ENCODE results near the gene MRPL12. TPM values are rescaled to one million over a fixed set of nuclear protein-coding genes. Genes with fewer than 3 reads are reported as not detected.

MRPL12 gene
- total RNA-seq, 8 experiments from 2014 or later = 17.0 to 155 (median 39.6) TPM

DNA sequence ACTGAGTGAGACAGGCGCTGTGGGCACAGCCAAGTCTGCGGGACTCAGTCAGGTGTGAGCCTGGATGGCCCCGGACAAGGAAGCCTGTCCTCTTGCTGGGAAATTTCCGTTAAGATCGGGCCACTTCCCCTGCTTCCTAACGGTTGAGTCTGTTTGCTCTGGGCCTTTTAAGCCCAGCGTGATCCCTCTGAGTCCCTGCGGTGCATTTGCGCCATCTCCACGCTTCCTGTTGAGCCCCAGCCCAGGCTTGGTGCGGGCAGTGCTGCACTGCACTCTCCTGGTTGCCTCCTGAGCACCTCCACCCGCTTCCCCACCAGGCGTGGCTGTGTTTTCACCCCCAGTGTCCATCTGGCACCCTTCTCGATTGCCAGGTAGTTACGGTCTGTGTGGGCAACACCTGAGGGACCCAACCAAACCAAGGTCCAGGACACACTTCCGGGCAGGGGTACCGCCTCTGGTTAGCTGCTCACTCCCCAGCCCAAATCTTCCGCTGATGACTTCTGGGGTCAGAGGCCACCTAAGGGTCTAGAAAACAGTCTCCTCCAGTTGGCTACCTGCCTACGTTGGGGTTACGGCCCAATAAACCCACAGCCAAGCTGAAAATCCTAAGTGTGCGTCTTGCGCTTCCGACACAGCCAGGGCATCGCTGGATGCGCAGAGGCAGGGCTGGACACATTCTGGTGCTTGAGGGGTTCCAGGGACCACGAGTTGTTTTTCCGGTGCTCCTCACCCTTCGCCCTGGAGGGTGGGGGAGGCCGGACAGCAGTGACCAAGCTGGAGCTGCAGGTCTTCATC lies 7.5 kb downstream of the MRPL12 start:
- peak overlapping the region in 2 of 5 donors; percentile 75 to 87 for H3K4me3 ChIP-seq
- H3K27ac ChIP-seq = peak overlapping the region in 1 of 2 donors; percentile 77
- ATAC-seq (replicated peaks in 6 of 8) = peak in 1 of 8 experiments; percentile 1
- WGBS, 10 experiments = 0 to 39% (median 15%) methylated on average over 1 to 12 of the region's 29 CpGs; no CpG with 5 or more reads in 3 of the 10 experiments
- in situ Hi-C loops (cut with MboI; ENCODE audit: low pct_unique_long_range_greater_than_20kb in 2 of 9, low sequenced_read_pairs in 9 of 9, unreplicated experiment in 9 of 9) = no loop called here
- H3K4me1 ChIP-seq (replicated peaks in 1 of 2) = peaks cover 27 to 30% of the 10 kb centered on the region in 2 donors

- in situ Hi-C loops (cut with MboI; ENCODE audit: low pct_unique_long_range_greater_than_20kb in 2 of 9, low sequenced_read_pairs in 9 of 9, unreplicated experiment in 9 of 9) = no loop called here
- WGBS, 10 experiments = 0 to 5% (median 4%) methylated on average over 4 to 6 of the region's 89 CpGs; no CpG with 5 or more reads in 7 of the 10 experiments
- H3K27ac ChIP-seq = peak within 1 kb of the TSS; percentile 29 to 77
These were observed 8.8 kb downstream of the MRPL12 start, which contains the start of gene SLC25A10 for GRCh38 chr17:81711814-81712467. Gene SLC25A10 (plus strand): TSS chr17:81712284. CDS start chr17:81712427, 143 bp downstream.

DNA sequence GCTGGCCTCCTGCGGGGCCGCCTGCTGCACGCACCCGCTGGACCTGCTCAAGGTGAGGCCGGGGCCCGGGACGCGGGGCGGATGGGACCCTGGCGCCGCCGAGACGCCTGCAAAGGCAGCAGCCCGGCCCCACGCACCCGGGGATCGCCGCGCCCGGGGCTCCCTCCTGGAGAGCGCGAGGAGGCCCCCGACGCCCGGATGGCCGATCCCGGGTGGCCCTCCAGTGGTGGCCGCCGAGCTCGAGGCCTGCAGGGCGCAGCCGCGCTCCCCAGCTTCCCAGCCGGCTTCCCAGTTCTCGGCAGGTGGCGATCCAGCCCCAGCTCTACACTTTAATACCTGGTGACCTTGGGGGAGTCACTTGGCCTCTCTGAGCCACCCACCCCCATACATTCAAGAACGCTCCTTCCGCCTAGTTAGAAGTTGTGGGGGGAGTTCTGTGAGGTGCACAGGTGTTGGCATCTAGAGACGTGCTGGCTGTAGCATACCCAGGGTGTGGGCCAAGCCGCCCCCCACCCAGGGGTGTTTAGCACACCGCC lies 9.4 kb downstream of the MRPL12 start:
- in situ Hi-C loops (cut with MboI; ENCODE audit: low pct_unique_long_range_greater_than_20kb in 2 of 9, low sequenced_read_pairs in 9 of 9, unreplicated experiment in 9 of 9) = no loop called here
- Histone ChIP-seq H3K4me3 (peak overlapping the region; percentile 59 to 87 (median 75)), H3K27ac (peak overlapping the region in 1 of 2 donors; percentile 77), H3K4me1 (replicated peaks in 1 of 2) (peaks cover 27 to 30% of the 10 kb centered on the region in 2 donors)
- ATAC-seq (replicated peaks in 6 of 8) = peak; percentile 16 to 46 (median 26)
- WGBS, 10 experiments = 0 to 2% methylated on average over 1 to 13 of the region's 41 CpGs; no CpG with 5 or more reads in 8 of the 10 experiments

More at GRCh38 chr17:81711814-81712467, 8.8 kb downstream of the MRPL12 start, which contains the start of gene SLC25A10:
- ATAC-seq (replicated peaks in 6 of 8) = peak; percentile 61 to 81 (median 76)
- Histone ChIP-seq H3K4me3 (peak within 1 kb of the TSS; percentile 59 to 87 (median 75)), H3K4me1 (replicated peaks in 1 of 2) (peaks cover 27 to 30% of the 10 kb centered on the region in 2 donors)

- peak in 2 of 8 experiments; percentile 0 to 1 for ATAC-seq (replicated peaks in 6 of 8)
- WGBS, 10 experiments = 5 to 67% (median 10%) methylated on average over 1 to 9 of the region's 18 CpGs; no CpG with 5 or more reads in 3 of the 10 experiments
- in situ Hi-C loops (cut with MboI; ENCODE audit: low pct_unique_long_range_greater_than_20kb in 2 of 9, low sequenced_read_pairs in 9 of 9, unreplicated experiment in 9 of 9) = no loop called here
- peaks cover 27 to 30% of the 10 kb centered on the region in 2 donors for H3K4me1 ChIP-seq (replicated peaks in 1 of 2)
- peak overlapping the region; percentile 59 to 87 (median 75) for H3K4me3 ChIP-seq
- no peak overlapping the region for H3K27ac ChIP-seq
These were observed 9.9 kb downstream of the MRPL12 start for GRCh38 chr17:81713004-81713555.

GRCh38 chr17:81713556-81714411 lies 10.6 kb downstream of the MRPL12 start:
- H3K4me1 ChIP-seq (replicated peaks in 1 of 2) = peaks cover 27 to 30% of the 10 kb centered on the region in 2 donors
- no peak overlapping the region for H3K27ac ChIP-seq
- ATAC-seq (replicated peaks in 6 of 8) = peak in 3 of 8 experiments; percentile 1 to 6 (median 3)
- H3K4me3 ChIP-seq = peak overlapping the region in 2 of 5 donors; percentile 75 to 87
- WGBS, 10 experiments = 20 to 80% (median 50%) methylated on average over 1 to 4 of the region's 36 CpGs; no CpG with 5 or more reads in 7 of the 10 experiments
- in situ Hi-C loops (cut with MboI; ENCODE audit: low pct_unique_long_range_greater_than_20kb in 2 of 9, low sequenced_read_pairs in 9 of 9, unreplicated experiment in 9 of 9) = no loop called here

DNA sequence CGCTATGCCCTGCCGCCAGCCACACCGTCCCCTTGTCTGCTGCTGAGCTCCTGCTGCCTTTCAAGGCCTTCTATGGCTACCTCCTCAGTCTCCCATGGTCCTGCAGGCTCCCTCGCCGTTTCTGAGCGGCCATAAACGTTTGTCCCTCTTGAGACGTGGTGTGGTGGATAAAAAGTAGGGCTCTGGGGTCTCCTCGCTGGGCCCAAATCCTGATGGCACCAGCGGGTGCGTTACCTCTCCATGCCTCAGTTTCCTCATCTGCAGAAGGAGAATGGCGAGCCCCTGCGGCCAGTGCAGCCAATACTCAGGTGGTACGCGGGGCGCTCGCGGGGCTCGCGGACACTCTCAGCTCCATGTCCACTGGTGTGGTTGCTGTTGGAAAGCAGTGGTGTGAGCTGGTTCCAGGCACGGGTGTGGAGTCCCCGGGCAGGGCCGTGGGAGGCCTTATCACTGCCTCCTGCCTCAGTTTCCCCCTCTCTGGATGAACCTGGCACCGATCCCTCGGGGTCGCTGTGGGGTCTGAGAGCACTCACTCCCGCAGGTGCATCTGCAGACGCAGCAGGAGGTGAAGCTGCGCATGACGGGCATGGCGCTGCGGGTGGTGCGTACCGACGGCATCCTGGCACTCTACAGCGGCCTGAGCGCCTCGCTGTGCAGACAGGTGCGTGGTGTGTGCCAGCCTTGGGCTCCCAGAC lies 11.4 kb downstream of the MRPL12 start:
- Histone ChIP-seq H3K4me3 (no peak overlapping the region), H3K27ac (no peak overlapping the region), H3K4me1 (replicated peaks in 1 of 2) (peaks cover 27 to 30% of the 10 kb centered on the region in 2 donors)
- in situ Hi-C loops (cut with MboI; ENCODE audit: low pct_unique_long_range_greater_than_20kb in 2 of 9, low sequenced_read_pairs in 9 of 9, unreplicated experiment in 9 of 9) = no loop called here
- 90 to 100% (median 100%) methylated on average over 1 to 11 of the region's 39 CpGs; no CpG with 5 or more reads in 5 of the 10 experiments for WGBS, 10 experiments
- ATAC-seq (replicated peaks in 6 of 8) = no peak

GRCh38 chr17:81715107-81715871 lies 12.1 kb downstream of the MRPL12 start:
- Histone ChIP-seq H3K4me1 (replicated peaks in 1 of 2) (peaks cover 27 to 28% of the 10 kb centered on the region in 2 donors), H3K27ac (no peak overlapping the region), H3K4me3 (no peak overlapping the region)
- in situ Hi-C loops (cut with MboI; ENCODE audit: low pct_unique_long_range_greater_than_20kb in 2 of 9, low sequenced_read_pairs in 9 of 9, unreplicated experiment in 9 of 9) = no loop called here
- no peak for ATAC-seq (replicated peaks in 6 of 8)
- WGBS, 10 experiments = 100% methylated on average over 6 of the region's 32 CpGs; no CpG with 5 or more reads in 9 of the 10 experiments

- no peak for ATAC-seq (replicated peaks in 6 of 8)
- WGBS, 10 experiments = 87 to 93% methylated on average over 3 to 9 of the region's 43 CpGs; no CpG with 5 or more reads in 8 of the 10 experiments
- in situ Hi-C loops (cut with MboI; ENCODE audit: low pct_unique_long_range_greater_than_20kb in 2 of 9, low sequenced_read_pairs in 9 of 9, unreplicated experiment in 9 of 9) = no loop called here
- H3K27ac ChIP-seq = no peak overlapping the region
- H3K4me3 ChIP-seq = no peak overlapping the region
- peaks cover 20 to 21% of the 10 kb centered on the region in 2 donors for H3K4me1 ChIP-seq (replicated peaks in 1 of 2)
These were observed 12.9 kb downstream of the MRPL12 start for GRCh38 chr17:81715872-81716673.

GRCh38 chr17:81716674-81716996 lies 13.5 kb downstream of the MRPL12 start:
- no peak for ATAC-seq (replicated peaks in 6 of 8)
- H3K4me1 ChIP-seq (replicated peaks in 1 of 2) = peaks cover 16 to 17% of the 10 kb centered on the region in 2 donors
- in situ Hi-C loops (cut with MboI; ENCODE audit: low pct_unique_long_range_greater_than_20kb in 2 of 9, low sequenced_read_pairs in 9 of 9, unreplicated experiment in 9 of 9) = no loop called here
- no CpG with 5 or more reads among the region's 12 CpGs for WGBS, 10 experiments
- H3K4me3 ChIP-seq = no peak overlapping the region
- H3K27ac ChIP-seq = no peak overlapping the region

GRCh38 chr17:81717049-81717765 lies 14.0 kb downstream of the MRPL12 start:
- Histone ChIP-seq H3K27ac (no peak overlapping the region), H3K4me3 (no peak overlapping the region), H3K4me1 (replicated peaks in 1 of 2) (peaks cover 16 to 17% of the 10 kb centered on the region in 2 donors)
- in situ Hi-C loops (cut with MboI; ENCODE audit: low pct_unique_long_range_greater_than_20kb in 2 of 9, low sequenced_read_pairs in 9 of 9, unreplicated experiment in 9 of 9) = no loop called here
- ATAC-seq (replicated peaks in 6 of 8) = no peak
- no CpG with 5 or more reads among the region's 25 CpGs for WGBS, 10 experiments

Measured in motor neuron (in vitro differentiated cells).